ES-I3 (cell line): ENCODE measurements around the gene CASP7.

ENCODE experiments used
- H3K36me3 ChIP-seq: 2 replicates; pipeline ENCODE4 v1.6.1; 2013; ENCODE audit warnings: mild to moderate bottlenecking, low read length, control low read depth, moderate library complexity; ENCODE audit not compliant: insufficient read depth
- H3K4me1 ChIP-seq: 2 replicates; pipeline ENCODE4 v1.6.1; 2013; ENCODE audit warnings: mild to moderate bottlenecking, control low read depth, low read length; ENCODE audit not compliant: insufficient read depth
- H3K9ac ChIP-seq: 2 replicates; pipeline ENCODE4 v1.6.1; 2013; ENCODE audit warnings: low read depth, mild to moderate bottlenecking, low read length, moderate library complexity
- H3K9me3 ChIP-seq: 2 replicates; pipeline ENCODE4 v1.6.1; 2013; ENCODE audit warnings: mild to moderate bottlenecking, low read length, moderate library complexity; ENCODE audit not compliant: control insufficient read depth, insufficient read depth

The CASP7 gene

GRCh38 chr10:113689057-113689456 is 9.3 kb downstream of the CASP7 start:
- Histone ChIP-seq H3K9me3 (peaks cover 2% of the 10 kb centered on the region), H3K9ac (no peak overlapping the region), H3K4me1 (no peaks in the 10 kb centered on the region), H3K36me3 (no peaks in the 10 kb centered on the region)

GRCh38 chr10:113689574-113689973 is 9.9 kb downstream of the CASP7 start:
- Histone ChIP-seq H3K36me3 (no peaks in the 10 kb centered on the region), H3K9me3 (peaks cover 2% of the 10 kb centered on the region), H3K9ac (no peak overlapping the region), H3K4me1 (no peaks in the 10 kb centered on the region)

- no peaks in the 10 kb centered on the region for H3K36me3 ChIP-seq
- no peak overlapping the region for H3K9ac ChIP-seq
- H3K9me3 ChIP-seq: peaks cover 2% of the 10 kb centered on the region
- H3K4me1 ChIP-seq: no peaks in the 10 kb centered on the region
Measured at GRCh38 chr10:113690749-113691148, 11.0 kb downstream of the CASP7 start.

GRCh38 chr10:113691381-113691780 is 11.7 kb downstream of the CASP7 start:
- Histone ChIP-seq H3K36me3 (no peaks in the 10 kb centered on the region), H3K4me1 (no peaks in the 10 kb centered on the region), H3K9me3 (no peaks in the 10 kb centered on the region; the same call in 1 of the 2 replicates), H3K9ac (no peak overlapping the region)

GRCh38 chr10:113692271-113692670 is 12.6 kb downstream of the CASP7 start:
- Histone ChIP-seq H3K36me3 (no peaks in the 10 kb centered on the region), H3K4me1 (no peaks in the 10 kb centered on the region), H3K9ac (no peak overlapping the region), H3K9me3 (no peaks in the 10 kb centered on the region; the same call in 1 of the 2 replicates)

GRCh38 chr10:113693348-113693747 is 13.6 kb downstream of the CASP7 start:
- Histone ChIP-seq H3K9ac (no peak overlapping the region), H3K36me3 (no peaks in the 10 kb centered on the region), H3K9me3 (no peaks in the 10 kb centered on the region; the same call in 1 of the 2 replicates), H3K4me1 (no peaks in the 10 kb centered on the region)

GRCh38 chr10:113695691-113696090 is 16.0 kb downstream of the CASP7 start:
- H3K36me3 ChIP-seq: no peaks in the 10 kb centered on the region

GRCh38 chr10:113697595-113697994 is 17.9 kb downstream of the CASP7 start:
- Histone ChIP-seq H3K36me3 (no peaks in the 10 kb centered on the region), H3K9ac (no peak overlapping the region), H3K4me1 (no peaks in the 10 kb centered on the region), H3K9me3 (no peaks in the 10 kb centered on the region)

More at GRCh38 chr10:113695691-113696090, 16.0 kb downstream of the CASP7 start:
- H3K9me3 ChIP-seq: no peaks in the 10 kb centered on the region; the same call in 1 of the 2 replicates
- no peak overlapping the region for H3K9ac ChIP-seq
- H3K4me1 ChIP-seq: no peaks in the 10 kb centered on the region

GRCh38 chr10:113704637-113705343 is 25.1 kb downstream of the CASP7 start:
- no peak overlapping the region for H3K9ac ChIP-seq
- peaks cover 12% of the 10 kb centered on the region; the same call in 1 of the 2 replicates for H3K4me1 ChIP-seq
- H3K36me3 ChIP-seq: no peaks in the 10 kb centered on the region
- no peaks in the 10 kb centered on the region for H3K9me3 ChIP-seq

- no peak overlapping the region for H3K9ac ChIP-seq
Measured at GRCh38 chr10:113705344-113705652, 25.6 kb downstream of the CASP7 start.

GRCh38 chr10:113706623-113707022 is 26.9 kb downstream of the CASP7 start:
- Histone ChIP-seq H3K9me3 (no peaks in the 10 kb centered on the region), H3K36me3 (no peaks in the 10 kb centered on the region), H3K4me1 (peaks cover 23% of the 10 kb centered on the region; the same call in 1 of the 2 replicates), H3K9ac (no peak overlapping the region)

More at GRCh38 chr10:113705344-113705652, 25.6 kb downstream of the CASP7 start:
- peaks cover 17% of the 10 kb centered on the region; the same call in 1 of the 2 replicates for H3K4me1 ChIP-seq
- no peaks in the 10 kb centered on the region for H3K36me3 ChIP-seq
- no peaks in the 10 kb centered on the region for H3K9me3 ChIP-seq

GRCh38 chr10:113708640-113709039 is 28.9 kb downstream of the CASP7 start:
- Histone ChIP-seq H3K9ac (no peak overlapping the region), H3K36me3 (no peaks in the 10 kb centered on the region), H3K9me3 (no peaks in the 10 kb centered on the region), H3K4me1 (peaks cover 34% of the 10 kb centered on the region)

- no peaks in the 10 kb centered on the region for H3K9me3 ChIP-seq
- H3K9ac ChIP-seq: no peak overlapping the region
- peaks cover 34% of the 10 kb centered on the region for H3K4me1 ChIP-seq
- H3K36me3 ChIP-seq: no peaks in the 10 kb centered on the region
Measured at GRCh38 chr10:113709221-113709838, 29.6 kb downstream of the CASP7 start.

GRCh38 chr10:113711142-113711541 is 31.4 kb downstream of the CASP7 start:
- Histone ChIP-seq H3K36me3 (no peaks in the 10 kb centered on the region), H3K9ac (no peak overlapping the region), H3K9me3 (no peaks in the 10 kb centered on the region), H3K4me1 (peaks cover 34% of the 10 kb centered on the region)

- Histone ChIP-seq H3K4me1 (peaks cover 34% of the 10 kb centered on the region), H3K36me3 (no peaks in the 10 kb centered on the region), H3K9me3 (no peaks in the 10 kb centered on the region), H3K9ac (no peak overlapping the region)
Measured at GRCh38 chr10:113712024-113712423, 32.3 kb downstream of the CASP7 start.
